SK-MEL-5 (cell line): Measurements from ENCODE around the gene C6orf89. TPM values are rescaled to one million over a fixed set of nuclear protein-coding genes. Genes with fewer than 3 reads are reported as not detected.

Experiments
- DNase-seq: peaks from one replicate; pipeline ENCODE4 v3.0.0-alpha.2; 2016; ENCODE audit warnings: low read depth, low spot score
- in situ Hi-C: cut with HindIII; loops from 2 replicates; pipeline ENCODE4 v1.10.0; 2016; ENCODE audit warnings: low sequenced_read_pairs, high pct_unique_total_duplicates, low pct_unique_long_range_greater_than_20kb
- total RNA-seq: library from RNA; depleted of rRNA; stranded (reverse); fragments of >200 nt; shearing (Covaris generic); gene quantifications from 2 replicates; pipeline ENCODE4 v1.2.3, GENCODE V29; 2014

Gene C6orf89
- total RNA-seq, 1 experiment from 2014 or later = 47.0 TPM

DNA sequence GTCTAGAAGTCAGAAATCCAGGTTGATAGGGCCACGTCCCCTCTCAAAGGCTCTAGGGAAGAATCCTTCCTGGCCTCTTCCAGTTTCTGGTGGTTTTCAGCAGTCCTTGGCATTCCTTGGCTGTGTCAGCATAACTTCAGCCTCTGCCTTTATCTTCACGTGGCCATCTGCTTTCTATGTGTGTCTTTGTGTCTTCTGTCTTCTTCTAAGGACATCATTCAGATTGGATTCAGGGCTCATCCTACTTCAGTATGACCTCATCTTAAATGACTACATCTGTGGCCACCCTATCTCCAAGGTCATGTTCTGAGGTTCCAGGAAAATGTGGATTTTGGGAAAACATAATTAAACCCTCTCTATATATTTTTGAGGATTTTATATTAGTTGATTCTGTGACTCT, 23.0 kb downstream of the C6orf89 start:
- in situ Hi-C loops = no loop called here
- peak; percentile 67 for DNase-seq

- in situ Hi-C loops = no loop called here
- no peak for DNase-seq
Observed at GRCh38 chr6:36912030-36912454, 26.3 kb downstream of the C6orf89 start.

- no peak for DNase-seq
- in situ Hi-C loops = no loop called here
Observed at GRCh38 chr6:36912586-36912985, 26.8 kb downstream of the C6orf89 start.

DNA sequence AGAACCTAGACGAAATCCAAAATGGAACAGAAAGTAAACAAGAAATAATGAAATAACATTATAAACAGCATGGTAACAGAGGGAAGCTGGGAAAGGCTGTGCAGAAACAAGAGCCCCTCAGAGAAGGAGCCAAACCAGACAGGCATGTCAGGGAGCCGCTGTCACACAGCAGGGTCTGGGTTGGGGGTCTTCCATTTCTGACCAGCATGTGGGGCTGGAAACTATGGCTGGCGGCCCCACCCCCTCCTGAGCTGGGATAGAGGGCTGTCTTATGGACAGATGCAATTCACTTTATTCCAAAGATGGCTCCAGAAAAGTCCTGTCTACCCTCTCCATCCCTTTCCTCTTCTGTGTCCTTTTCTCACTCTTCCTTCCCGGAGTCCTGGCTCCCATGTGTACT, 27.3 kb downstream of the C6orf89 start:
- DNase-seq = no peak

DNA sequence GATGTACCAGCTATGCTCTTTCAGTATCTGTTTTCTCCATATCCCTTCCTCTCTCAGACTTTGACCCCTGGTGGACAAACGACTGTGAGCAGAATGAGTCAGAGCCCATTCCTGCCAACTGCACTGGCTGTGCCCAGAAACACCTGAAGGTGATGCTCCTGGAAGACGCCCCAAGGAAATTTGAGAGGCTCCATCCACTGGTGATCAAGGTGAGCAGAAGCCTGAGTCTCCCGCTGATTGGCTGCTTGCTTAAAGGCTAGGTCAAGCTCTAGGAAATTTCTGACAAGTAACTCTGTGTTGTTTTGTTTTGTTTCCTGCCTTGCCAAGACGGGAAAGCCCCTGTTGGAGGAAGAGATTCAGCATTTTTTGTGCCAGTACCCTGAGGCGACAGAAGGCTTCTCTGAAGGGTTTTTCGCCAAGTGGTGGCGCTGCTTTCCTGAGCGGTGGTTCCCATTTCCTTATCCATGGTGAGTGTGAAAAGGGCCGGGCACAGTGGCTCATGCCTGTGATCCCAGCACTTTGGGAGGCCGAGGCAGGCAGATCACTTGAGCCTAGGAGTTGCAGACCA, 28.6 kb downstream of the C6orf89 start:
- in situ Hi-C loops = no loop called here
- peak; percentile 78 for DNase-seq

More for the DNA sequence above, 27.3 kb downstream of the C6orf89 start:
- in situ Hi-C loops = no loop called here

GRCh38 chr6:36915599-36915998, 29.8 kb downstream of the C6orf89 start:
- DNase-seq = no peak
- in situ Hi-C loops = no loop called here

- in situ Hi-C loops = no loop called here
Observed at GRCh38 chr6:36916126-36916525, 30.4 kb downstream of the C6orf89 start.

GRCh38 chr6:36917541-36918193, 31.9 kb downstream of the C6orf89 start:
- in situ Hi-C loops = no loop called here
- DNase-seq = no peak

More at GRCh38 chr6:36916126-36916525, 30.4 kb downstream of the C6orf89 start:
- DNase-seq = no peak

DNA sequence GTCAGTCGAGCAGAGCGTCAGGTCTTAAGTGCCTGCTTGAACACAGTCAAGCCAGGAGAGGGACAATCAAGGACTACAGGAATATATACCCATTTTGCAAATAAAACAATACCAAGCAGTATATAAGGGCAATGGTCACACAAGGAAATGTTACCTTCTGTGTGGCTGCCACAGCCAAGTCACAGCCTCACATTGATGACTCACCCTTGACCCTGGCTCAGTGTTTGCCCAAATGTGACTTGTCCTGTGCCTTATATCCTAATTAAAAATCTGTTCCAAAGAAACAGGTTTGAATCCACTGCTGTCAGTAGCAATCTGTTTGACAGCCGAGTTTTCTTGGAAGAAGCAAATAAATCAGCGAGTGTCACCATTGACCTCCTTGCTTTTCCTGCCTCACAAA, 34.3 kb downstream of the C6orf89 start:
- in situ Hi-C loops = no loop called here
- no peak for DNase-seq

DNA sequence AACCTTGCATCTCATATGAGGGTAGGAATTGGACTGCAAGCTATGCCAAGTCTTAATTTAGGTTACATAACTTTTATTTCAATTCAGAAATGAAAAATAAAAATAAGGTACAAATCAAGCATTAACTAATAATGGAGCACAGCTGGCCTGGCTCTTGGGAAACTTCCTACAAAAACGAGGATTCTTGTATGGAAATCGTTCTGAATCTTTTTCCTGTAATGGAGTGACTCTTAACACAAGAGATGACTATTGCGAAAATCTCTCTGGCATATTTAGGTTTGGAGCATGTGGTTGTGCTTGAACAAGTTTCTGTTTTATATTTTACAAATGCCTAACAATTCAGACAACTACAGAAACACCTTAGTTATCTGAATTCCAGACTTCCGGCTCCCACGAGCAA, 34.8 kb downstream of the C6orf89 start:
- DNase-seq = no peak
- in situ Hi-C loops = no loop called here

DNA sequence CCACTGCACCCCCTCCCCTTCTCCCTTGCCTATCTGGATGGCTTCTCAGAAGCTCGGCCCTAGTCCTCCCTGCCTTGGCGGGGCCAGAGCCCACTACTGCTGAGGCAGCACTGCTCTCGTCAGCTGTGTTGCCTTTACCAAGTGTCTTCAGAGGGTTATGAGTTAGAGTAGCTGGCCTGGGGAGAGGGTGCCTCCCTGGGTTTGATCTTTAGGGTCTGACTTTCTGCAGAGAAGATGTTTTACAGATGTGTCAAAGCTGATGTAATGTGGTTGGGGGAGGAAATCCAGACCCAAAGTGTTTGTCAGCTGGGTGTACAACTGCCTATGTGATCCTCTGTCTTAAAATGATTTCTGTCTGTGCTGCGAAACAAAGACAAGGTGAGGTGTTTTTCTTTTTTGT, 38.4 kb downstream of the C6orf89 start:
- DNase-seq = no peak
- in situ Hi-C loops = no loop called here

GRCh38 chr6:36924778-36925374, 39.1 kb downstream of the C6orf89 start:
- DNase-seq = peak; percentile 92
- in situ Hi-C loops = no loop called here

DNA sequence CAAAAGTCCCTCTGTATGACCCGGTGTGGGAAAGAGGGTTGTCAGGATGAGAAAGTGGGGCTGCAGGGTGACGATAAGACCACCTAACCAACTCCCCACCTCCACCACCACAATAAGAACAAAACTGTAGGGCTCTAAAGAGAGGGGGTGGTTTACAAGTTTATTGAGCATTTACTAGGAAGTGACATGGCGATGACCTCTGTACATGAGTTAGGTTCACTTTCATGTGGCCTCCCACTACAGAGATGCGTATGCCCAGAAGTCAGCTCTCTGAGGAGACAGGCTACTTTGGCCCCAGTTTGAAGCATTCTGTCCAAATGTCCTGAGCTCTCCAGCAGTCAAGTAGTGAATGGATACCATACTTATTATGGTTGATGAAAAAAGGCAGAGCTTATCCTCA, 40.1 kb downstream of the C6orf89 start:
- in situ Hi-C loops = no loop called here
- DNase-seq = no peak

DNA sequence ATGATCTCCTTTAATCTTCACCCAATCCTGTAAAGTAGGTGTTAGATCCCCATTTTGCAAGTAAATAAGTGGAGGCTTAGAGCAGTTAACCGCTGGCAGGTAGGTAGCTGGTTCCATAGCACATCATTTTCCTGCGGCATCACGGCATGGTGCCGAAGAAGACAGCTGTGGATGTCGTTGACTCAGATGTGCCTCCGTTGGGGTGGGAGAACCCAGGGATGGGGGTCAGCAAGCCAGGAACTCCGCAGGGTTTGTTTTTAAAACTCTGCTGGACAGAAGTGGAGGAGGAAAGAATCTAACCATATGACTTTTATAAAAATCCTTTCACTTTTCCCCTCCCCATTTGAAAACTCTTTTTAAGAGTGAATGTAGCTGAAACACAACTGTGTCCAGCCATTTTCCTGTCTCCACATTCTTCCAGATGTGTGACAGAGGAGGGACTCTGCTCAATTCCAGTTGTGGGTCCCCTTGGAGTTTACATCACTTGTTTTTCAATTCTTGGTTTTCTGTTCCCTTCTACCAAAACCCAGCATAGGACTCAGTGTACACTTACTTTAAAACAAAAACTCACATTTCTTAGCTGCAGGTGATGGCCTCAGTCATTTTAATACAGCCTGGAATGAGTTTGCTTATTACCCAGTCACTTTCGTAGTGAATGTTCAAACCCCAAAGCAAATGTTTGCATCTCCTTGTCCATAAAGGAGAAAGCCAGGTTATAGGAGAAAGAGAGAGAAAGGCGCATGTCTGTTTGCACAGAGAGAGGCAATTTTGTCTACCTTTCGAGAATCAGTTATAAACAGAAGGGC, 41.2 kb downstream of the C6orf89 start:
- DNase-seq = no peak
- in situ Hi-C loops = no loop called here

DNA sequence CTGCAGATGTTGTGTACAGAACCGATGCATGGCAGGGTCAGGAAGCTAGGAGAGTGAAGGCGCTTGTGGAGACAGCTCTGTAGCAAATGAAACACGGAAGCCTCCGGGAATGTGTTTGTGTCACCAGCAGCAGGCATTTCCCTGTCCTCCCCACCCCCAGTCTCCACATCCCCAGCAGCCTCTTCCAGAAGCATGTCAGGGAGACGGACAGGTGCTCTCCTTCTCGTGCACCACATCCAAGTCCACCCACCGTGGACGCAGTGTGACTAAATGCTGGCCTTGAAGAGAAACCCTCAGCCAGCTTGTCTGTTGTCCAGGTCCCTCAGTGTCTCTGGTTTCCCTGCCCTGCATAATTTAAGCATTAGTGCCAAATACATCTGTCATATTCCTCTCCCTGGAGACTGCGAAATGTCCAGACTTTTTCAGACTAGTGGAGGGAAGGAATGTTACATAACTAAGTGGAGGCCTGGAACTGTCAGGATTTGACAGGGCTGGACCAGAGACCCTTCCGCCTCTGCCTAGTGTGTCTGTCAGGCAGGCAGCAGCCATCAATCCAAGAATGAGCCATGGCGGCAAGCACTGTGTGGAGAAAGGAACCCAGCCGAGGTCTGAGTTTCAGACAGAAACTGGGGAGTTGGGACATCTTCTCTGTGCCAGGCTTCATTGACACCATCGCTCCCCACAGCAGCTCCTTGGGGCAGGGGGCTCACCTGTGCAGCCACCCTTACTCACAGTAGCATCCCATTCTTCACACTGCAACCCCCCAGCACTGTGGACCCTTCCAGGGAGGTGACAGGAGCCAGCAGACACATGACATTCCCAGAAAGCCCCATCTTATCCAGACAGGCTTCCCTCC, 42.2 kb downstream of the C6orf89 start:
- in situ Hi-C loops = no loop called here
- no peak for DNase-seq

DNA sequence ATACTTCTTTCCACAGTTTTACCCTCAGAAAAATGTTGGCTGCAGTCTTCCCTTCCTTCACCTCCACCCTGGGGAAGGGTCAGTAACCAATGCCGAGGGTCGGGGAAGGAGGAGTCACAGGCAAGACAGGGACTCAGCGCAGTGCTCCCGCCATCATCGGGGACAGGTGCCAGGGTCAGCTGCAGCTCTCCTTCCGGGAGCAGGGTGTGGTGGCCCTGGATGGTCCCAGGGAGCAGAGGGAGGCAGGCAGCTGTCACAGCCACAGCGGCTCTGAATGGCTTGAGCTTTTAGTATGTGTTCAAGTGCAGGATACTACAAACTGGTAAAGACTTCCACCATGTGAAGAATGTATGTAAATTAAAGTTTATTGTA, 42.8 kb downstream of the C6orf89 start:
- in situ Hi-C loops = no loop called here
- DNase-seq = no peak

- no peak for DNase-seq
- in situ Hi-C loops = no loop called here
Observed at GRCh38 chr6:36929152-36929551, 43.4 kb downstream of the C6orf89 start.

DNA sequence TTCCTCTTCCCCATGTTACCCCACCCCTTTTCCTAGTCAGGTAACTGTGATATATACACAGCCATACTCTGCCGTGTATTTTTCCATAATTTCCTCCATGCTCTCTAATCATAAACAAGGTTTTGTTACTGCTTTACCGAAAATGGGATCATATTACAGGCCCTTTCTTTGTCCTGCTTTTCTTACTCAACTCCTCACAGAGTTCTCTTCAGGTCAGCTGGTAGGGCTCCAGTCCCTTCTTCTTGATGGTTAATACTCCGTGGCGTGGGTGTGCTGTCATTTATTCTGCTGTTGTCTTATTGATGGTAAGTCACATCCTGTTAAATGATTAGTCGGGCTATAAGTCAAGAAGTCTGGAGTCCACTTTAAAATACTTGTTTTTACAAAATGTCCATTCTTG, 43.9 kb downstream of the C6orf89 start:
- peak; percentile 69 for DNase-seq
- in situ Hi-C loops = no loop called here
